Effector memory CD4-positive, alpha-beta T cell (primary cell): ENCODE measurements around the gene RAD9A.

Experiments
- DNase-seq, 3 donors: peaks; one replicate each; pipeline ENCODE4 v3.0.0-alpha.2; 2020
- H3K27ac ChIP-seq: 2 replicates; pipeline ENCODE4 v1.7.0; 2013; ENCODE audit warnings: mild to moderate bottlenecking, low read length, moderate library complexity; ENCODE audit not compliant: insufficient read depth, poor library complexity, severe bottlenecking
- H3K27me3 ChIP-seq: replicated peaks from 2 replicates; pipeline ENCODE4 v1.7.0; 2013; ENCODE audit warnings: mild to moderate bottlenecking, low read length; ENCODE audit not compliant: insufficient read depth, control insufficient read depth, poor library complexity, severe bottlenecking
- H3K36me3 ChIP-seq: 2 replicates; pipeline ENCODE4 v1.7.0; 2013; ENCODE audit warnings: mild to moderate bottlenecking, low read length, moderate library complexity; ENCODE audit not compliant: control insufficient read depth, insufficient read depth
- H3K4me1 ChIP-seq: 2 replicates; pipeline ENCODE4 v1.7.0; 2013; ENCODE audit warnings: low read length, mild to moderate bottlenecking; ENCODE audit not compliant: control insufficient read depth, insufficient read depth, poor library complexity, severe bottlenecking
- H3K4me3 ChIP-seq: 2 replicates; pipeline ENCODE4 v1.7.0; 2013; ENCODE audit warnings: low read length, low read depth, mild to moderate bottlenecking; ENCODE audit not compliant: insufficient read depth, poor library complexity, severe bottlenecking
- H3K9me3 ChIP-seq: 2 replicates; pipeline ENCODE4 v1.7.0; 2013; ENCODE audit warnings: mild to moderate bottlenecking, low read length, moderate library complexity; ENCODE audit not compliant: control insufficient read depth

The RAD9A gene

DNA sequence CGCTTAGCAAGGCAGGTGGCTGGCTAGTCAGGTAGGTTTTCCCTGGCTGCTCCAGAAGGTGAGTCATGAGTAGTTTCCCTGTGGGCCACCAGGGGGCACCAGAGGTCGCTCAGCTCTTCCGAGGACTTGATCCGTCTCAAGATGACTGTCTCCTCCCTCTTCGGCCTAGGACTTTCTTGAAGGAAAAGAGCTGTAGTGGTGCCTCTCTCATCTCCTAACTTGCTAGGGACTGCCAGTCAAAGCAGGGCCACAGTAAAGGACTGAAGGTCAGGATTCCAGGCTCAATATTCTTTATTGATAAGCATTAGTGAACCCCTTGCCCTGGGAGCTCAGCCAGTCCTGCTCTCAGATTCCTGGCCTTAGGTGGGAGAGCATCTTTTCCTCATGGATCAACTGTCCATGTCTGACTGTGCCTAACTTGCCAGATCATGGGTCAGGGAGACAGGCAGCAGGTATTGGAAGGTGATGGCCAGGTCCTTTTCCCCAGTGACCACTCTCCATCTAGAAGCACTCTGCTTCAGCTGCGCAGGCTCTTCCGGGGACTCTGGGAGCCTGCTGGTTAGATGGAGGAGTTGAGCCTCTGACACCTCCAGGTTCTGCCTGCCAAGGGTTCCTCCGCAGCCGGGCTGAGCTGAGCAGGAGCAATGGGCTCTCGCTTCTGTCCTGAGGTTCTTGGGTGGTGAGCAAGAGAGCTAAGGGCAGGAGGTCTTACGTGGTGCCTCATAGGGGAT is 40.3 kb upstream of the RAD9A start:
- Histone ChIP-seq H3K4me3 (no peak overlapping the region), H3K27ac (peak overlapping the region; percentile 57), H3K27me3 (no peaks in the 10 kb centered on the region), H3K36me3 (no peaks in the 10 kb centered on the region), H3K4me1 (peaks cover 40% of the 10 kb centered on the region), H3K9me3 (no peaks in the 10 kb centered on the region)
- DNase-seq, result peak; percentile 44 to 53 (median 47)

GRCh38 chr11:67352546-67353316 is 39.1 kb upstream of the RAD9A start:
- H3K27me3 ChIP-seq, result no peaks in the 10 kb centered on the region
- peak overlapping the region; percentile 74 for H3K4me3 ChIP-seq
- DNase-seq, result no peak
- no peaks in the 10 kb centered on the region for H3K9me3 ChIP-seq
- peaks cover 48% of the 10 kb centered on the region for H3K4me1 ChIP-seq
- H3K36me3 ChIP-seq, result no peaks in the 10 kb centered on the region
- peak overlapping the region; percentile 97 for H3K27ac ChIP-seq

DNA sequence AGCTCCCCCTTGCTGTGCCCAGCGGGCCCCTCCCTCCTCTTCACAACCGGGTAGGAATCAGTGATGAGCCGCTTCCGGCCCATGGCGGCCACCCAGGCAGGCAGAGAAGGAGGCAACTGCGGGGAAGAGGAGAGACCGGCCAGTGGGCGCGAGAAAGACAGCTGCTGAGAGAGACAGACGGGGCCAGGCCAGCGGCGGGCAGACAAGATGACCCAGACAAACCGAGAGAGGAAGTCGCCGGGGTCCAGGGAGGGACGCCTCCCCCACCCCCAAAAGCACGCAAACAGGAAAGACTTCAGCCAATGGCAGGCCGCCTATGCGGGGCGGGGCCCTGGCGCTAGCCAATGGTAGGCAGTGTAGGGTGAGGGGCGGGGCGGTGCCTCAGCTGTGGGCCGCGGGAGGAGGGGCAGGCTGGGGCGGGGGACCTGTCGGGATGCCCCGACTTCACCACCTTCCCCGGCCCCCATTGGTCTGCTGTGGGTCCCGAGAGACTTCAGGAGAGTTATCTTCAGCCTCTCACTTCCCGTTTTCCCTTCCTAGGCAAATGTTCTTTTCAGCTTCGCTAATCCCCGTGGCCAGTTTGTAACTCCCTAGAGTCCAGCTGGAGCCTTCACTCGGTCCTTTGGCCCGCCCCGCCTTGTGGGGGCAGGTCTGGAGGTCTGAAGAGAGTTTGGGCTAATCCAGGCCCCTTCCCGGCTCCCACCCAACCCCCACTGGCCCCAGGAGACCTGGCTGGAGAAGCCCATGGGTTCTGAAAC is 38.3 kb upstream of the RAD9A start, which contains the start of gene POLD4:
TSS of gene POLD4 (minus strand) at position 230 of the 758 bp plus-strand sequence. CDS start at position 83, 147 bp downstream.
- H3K27me3 ChIP-seq, result no peaks in the 10 kb centered on the region

GRCh38 chr11:67354075-67355022 is 37.4 kb upstream of the RAD9A start:
- Histone ChIP-seq H3K36me3 (no peaks in the 10 kb centered on the region), H3K27me3 (no peaks in the 10 kb centered on the region), H3K9me3 (no peaks in the 10 kb centered on the region), H3K4me1 (peaks cover 48% of the 10 kb centered on the region), H3K27ac (peak overlapping the region; percentile 97), H3K4me3 (peak overlapping the region; percentile 74)
- DNase-seq, result no peak

More for the DNA sequence above, 38.3 kb upstream of the RAD9A start, which contains the start of gene POLD4:
- H3K4me3 ChIP-seq, result peak within 1 kb of the TSS; percentile 74
- H3K27ac ChIP-seq, result peak within 1 kb of the TSS; percentile 97
- no peaks in the 10 kb centered on the region for H3K9me3 ChIP-seq
- H3K36me3 ChIP-seq, result no peaks in the 10 kb centered on the region
- peaks cover 48% of the 10 kb centered on the region for H3K4me1 ChIP-seq
- DNase-seq, result peak; percentile 90 to 93 (median 93)

DNA sequence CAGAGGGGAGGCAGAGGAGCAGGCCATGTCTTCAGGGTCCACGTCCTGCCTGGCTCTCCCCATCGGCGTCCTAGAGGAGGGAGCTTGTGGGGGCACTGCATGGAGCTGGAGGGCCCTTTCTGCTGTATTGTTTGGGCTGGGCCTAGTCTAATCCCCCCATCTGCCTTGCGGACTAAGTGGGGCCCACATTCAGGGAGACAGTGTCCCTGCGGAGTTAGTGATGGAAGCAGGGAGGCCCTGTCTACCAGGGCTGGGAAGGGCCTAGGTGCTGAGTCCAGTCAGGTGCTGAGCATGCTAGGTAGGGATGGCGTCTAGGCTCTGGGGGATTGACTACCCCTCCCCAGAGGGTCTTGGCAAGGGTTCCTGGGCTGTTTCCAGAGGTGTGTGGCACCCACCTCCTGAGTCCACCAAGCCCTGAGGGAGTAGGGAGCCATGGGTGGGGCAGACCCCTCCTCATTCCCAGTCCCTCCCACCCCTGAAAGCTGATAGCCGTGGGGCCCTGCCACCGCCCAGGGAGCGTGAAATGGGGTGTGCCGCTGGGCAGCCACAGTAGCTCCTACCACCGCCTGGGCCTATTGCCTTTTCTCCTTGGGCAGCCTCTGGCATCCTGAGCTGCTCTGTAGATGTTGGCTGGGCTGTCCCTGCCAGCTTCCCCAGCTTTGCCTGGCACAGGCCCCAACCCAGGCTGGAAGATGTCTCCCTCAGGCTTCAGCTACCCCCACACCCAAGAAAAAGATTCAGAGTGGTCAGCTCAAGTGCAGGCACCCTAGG is 36.6 kb upstream of the RAD9A start:
- DNase-seq, result no peak
- Histone ChIP-seq H3K4me1 (peaks cover 48% of the 10 kb centered on the region), H3K27me3 (no peaks in the 10 kb centered on the region), H3K27ac (peak overlapping the region; percentile 5), H3K36me3 (no peaks in the 10 kb centered on the region), H3K4me3 (no peak overlapping the region), H3K9me3 (no peaks in the 10 kb centered on the region)

- Histone ChIP-seq H3K4me1 (peaks cover 47% of the 10 kb centered on the region), H3K27ac (peak overlapping the region; percentile 5), H3K36me3 (no peaks in the 10 kb centered on the region), H3K27me3 (no peaks in the 10 kb centered on the region), H3K9me3 (no peaks in the 10 kb centered on the region), H3K4me3 (no peak overlapping the region)
- no peak for DNase-seq
Observed at GRCh38 chr11:67355794-67356386, 35.9 kb upstream of the RAD9A start.

GRCh38 chr11:67356387-67356863 is 35.4 kb upstream of the RAD9A start:
- Histone ChIP-seq H3K27me3 (no peaks in the 10 kb centered on the region), H3K27ac (peak overlapping the region; percentile 4), H3K4me1 (peaks cover 42% of the 10 kb centered on the region), H3K4me3 (no peak overlapping the region), H3K9me3 (no peaks in the 10 kb centered on the region), H3K36me3 (no peaks in the 10 kb centered on the region)
- no peak for DNase-seq

DNA sequence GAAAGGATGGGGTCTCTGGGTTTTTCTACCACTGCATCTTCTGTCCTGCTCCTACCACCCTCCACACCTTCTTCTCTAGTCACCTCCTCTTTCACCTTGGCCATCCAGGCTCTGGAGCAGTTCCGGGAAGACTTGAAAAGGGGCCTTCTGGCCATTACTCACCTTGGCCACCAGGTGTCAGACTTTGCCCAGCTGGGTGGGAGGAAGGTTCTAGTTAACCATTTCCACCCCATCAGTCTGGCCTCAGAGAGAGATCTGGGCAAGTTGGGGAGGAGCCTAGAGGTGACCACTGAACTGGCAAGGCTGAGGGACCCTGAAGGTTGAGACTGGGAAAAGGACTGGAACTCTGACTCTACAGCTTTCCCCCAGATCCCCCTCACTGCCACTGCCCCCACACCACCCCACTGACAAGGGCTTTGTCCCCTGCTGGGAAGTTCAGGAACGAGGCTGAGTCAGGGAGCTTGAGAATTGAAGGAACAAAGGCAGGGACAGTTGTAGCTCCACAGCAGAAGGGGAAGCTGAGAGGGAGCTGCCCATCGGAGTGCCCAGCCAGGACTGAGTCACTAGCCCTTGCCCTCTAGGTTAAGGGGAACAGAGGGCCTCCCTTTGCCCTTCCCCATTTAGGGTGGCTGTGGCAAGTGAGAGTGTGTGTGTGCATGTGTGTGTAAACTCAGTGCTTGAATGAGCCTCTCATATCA is 34.8 kb upstream of the RAD9A start:
- Histone ChIP-seq H3K4me1 (peaks cover 36% of the 10 kb centered on the region), H3K36me3 (no peaks in the 10 kb centered on the region), H3K27me3 (no peaks in the 10 kb centered on the region), H3K4me3 (no peak overlapping the region), H3K9me3 (no peaks in the 10 kb centered on the region), H3K27ac (no peak overlapping the region)
- DNase-seq, result peak; percentile 41 to 57 (median 47)
